Neuronal stem cell (in vitro differentiated cells): ENCODE data around the gene STARD7.

Source experiments
- DNase-seq: peaks from one replicate; pipeline ENCODE4 v3.0.0-alpha.2; 2013; ENCODE audit warnings: low spot score
- H2AFZ ChIP-seq: one replicate; pipeline ENCODE4 v1.6.1; 2013; ENCODE audit warnings: mild to moderate bottlenecking, low read length, inconsistent platforms
- H2AK5ac ChIP-seq: 2 replicates; pipeline ENCODE4 v1.6.1; 2013; ENCODE audit warnings: low read depth, mild to moderate bottlenecking, inconsistent platforms, low read length, moderate library complexity, mixed read lengths
- H2BK120ac ChIP-seq: 2 replicates; pipeline ENCODE4 v1.6.1; 2013; ENCODE audit warnings: low read depth, mild to moderate bottlenecking, inconsistent platforms, low read length, moderate library complexity, mixed read lengths
- H2BK12ac ChIP-seq: one replicate; pipeline ENCODE4 v1.6.1; 2013; ENCODE audit warnings: low read length, inconsistent platforms
- H2BK15ac ChIP-seq: 2 replicates; pipeline ENCODE4 v1.6.1; 2013; ENCODE audit warnings: mild to moderate bottlenecking, low read length, inconsistent platforms, mixed read lengths
- H2BK5ac ChIP-seq: one replicate; pipeline ENCODE4 v1.6.1; 2013; ENCODE audit warnings: inconsistent platforms, mild to moderate bottlenecking, low read length, moderate library complexity
- H3K14ac ChIP-seq: one replicate; pipeline ENCODE4 v1.6.1; 2013; ENCODE audit warnings: low read length, inconsistent platforms
- H3K18ac ChIP-seq: 2 replicates; pipeline ENCODE4 v1.6.1; 2013; ENCODE audit warnings: low read length, inconsistent platforms
- H3K23ac ChIP-seq: 2 replicates; pipeline ENCODE4 v1.6.1; 2013; ENCODE audit warnings: low read depth, mild to moderate bottlenecking, mixed read lengths, low read length, inconsistent platforms; ENCODE audit not compliant: poor library complexity
- H3K27ac ChIP-seq: replicated peaks from 3 replicates; pipeline ENCODE4 v1.5.1; 2013; ENCODE audit warnings: low read length, inconsistent platforms
- H3K27me3 ChIP-seq, 3 experiments: 2 replicates each; pipeline ENCODE4 v1.6.1; 2013; ENCODE audit warnings: low read length in 3 of 3, mild to moderate bottlenecking in 2 of 3, inconsistent platforms in 1 of 3, low read depth in 1 of 3, mixed read lengths in 1 of 3, moderate library complexity in 1 of 3; ENCODE audit not compliant: control insufficient read depth in 3 of 3, insufficient read depth in 3 of 3
- H3K36me3 ChIP-seq, 2 donors: replicated peaks in 1 of 2; 2 replicates each; pipeline ENCODE4 v1.6.1; 2013; ENCODE audit warnings: low read length in 2 of 2; ENCODE audit not compliant: control insufficient read depth in 2 of 2, insufficient read depth in 2 of 2
- H3K4ac ChIP-seq: 2 replicates; pipeline ENCODE4 v1.6.1; 2013; ENCODE audit warnings: inconsistent platforms, mild to moderate bottlenecking, low read length, moderate library complexity
- H3K4me1 ChIP-seq, 2 donors: 1 replicate in 1 of 2; 2 replicates in 1 of 2; pipeline ENCODE4 v1.6.1; 2013; ENCODE audit warnings: low read length in 2 of 2, low read depth in 1 of 2; ENCODE audit not compliant: control insufficient read depth in 2 of 2, insufficient read depth in 1 of 2
- H3K4me2 ChIP-seq: one replicate; pipeline ENCODE4 v1.6.1; 2013; ENCODE audit warnings: mild to moderate bottlenecking, low read length, inconsistent platforms; ENCODE audit not compliant: insufficient read depth, poor library complexity, severe bottlenecking
- H3K4me3 ChIP-seq, 2 donors: 2 replicates each; pipeline ENCODE4 v1.5.1; 2013; ENCODE audit warnings: low read length in 2 of 2, mild to moderate bottlenecking in 2 of 2, inconsistent platforms in 1 of 2, moderate library complexity in 1 of 2
- H3K79me1 ChIP-seq: one replicate; pipeline ENCODE4 v1.6.1; 2013; ENCODE audit warnings: low read depth, mild to moderate bottlenecking, inconsistent platforms, low read length, moderate library complexity
- H3K9ac ChIP-seq: one replicate; pipeline ENCODE4 v1.6.1; 2013; ENCODE audit warnings: mild to moderate bottlenecking, low read depth, low read length, inconsistent platforms; ENCODE audit not compliant: poor library complexity
- H3K9me3 ChIP-seq, 2 donors: replicated peaks in 1 of 2; 2 replicates each; pipeline versions ENCODE3 to v1.6.1; 2013; ENCODE audit warnings: low read length in 2 of 2, mild to moderate bottlenecking in 2 of 2, inconsistent platforms in 1 of 2, low read depth in 1 of 2, mixed read lengths in 1 of 2, moderate library complexity in 1 of 2; ENCODE audit not compliant: control insufficient read depth in 2 of 2, insufficient read depth in 1 of 2
- H4K8ac ChIP-seq: one replicate; pipeline ENCODE4 v1.6.1; 2013; ENCODE audit warnings: low read depth, mild to moderate bottlenecking, inconsistent platforms, low read length, moderate library complexity
- H4K91ac ChIP-seq: one replicate; pipeline ENCODE4 v1.6.1; 2013; ENCODE audit warnings: low read length, low read depth, mild to moderate bottlenecking, inconsistent platforms; ENCODE audit not compliant: poor library complexity
- WGBS, 2 donors: extraction: QIAGEN DNeasy Blood & Tissue Kit; methylation state at CpG; one replicate each; pipeline ENCODE4 v1.1.7; 2013; ENCODE audit warnings: missing lambda C conversion rate in 2 of 2, mixed read lengths in 1 of 2; ENCODE audit not compliant: insufficient read length in 2 of 2, insufficient replicate concordance in 1 of 2; ENCODE audit errors: extremely low coverage in 2 of 2; 5-methylcytosine and 5-hydroxymethylcytosine counted together

The STARD7 gene

GRCh38 chr2:96195410-96196066 lies 13.1 kb downstream of the STARD7 start:
- DNase-seq = no peak
- H3K4ac ChIP-seq = no peak overlapping the region

GRCh38 chr2:96191937-96192670 lies 16.5 kb downstream of the STARD7 start:
- Histone ChIP-seq H2BK12ac (no peak overlapping the region), H3K27ac (no peak overlapping the region), H4K8ac (no peak overlapping the region), H3K4me2 (no peak overlapping the region), H2BK120ac (no peak overlapping the region), H3K27me3 (no peaks in the 10 kb centered on the region), H4K91ac (no peak overlapping the region), H2BK5ac (no peak overlapping the region), H2BK15ac (no peak overlapping the region), H3K36me3 (peaks cover 37 to 89% of the 10 kb centered on the region in 2 donors), H2AFZ (no peak overlapping the region), H3K4ac (no peak overlapping the region), H3K18ac (no peak overlapping the region), H3K79me1 (peaks cover 2% of the 10 kb centered on the region), H3K14ac (no peak overlapping the region), H2AK5ac (no peak overlapping the region), H3K9me3 (no peaks in the 10 kb centered on the region), H3K23ac (no peak overlapping the region), H3K9ac (no peak overlapping the region), H3K4me3 (no peak overlapping the region), H3K4me1 (no peaks in the 10 kb centered on the region)
- no CpG with 5 or more reads among the region's 11 CpGs for WGBS, 2 donors
- no peak for DNase-seq

More at GRCh38 chr2:96195410-96196066, 13.1 kb downstream of the STARD7 start:
- Histone ChIP-seq H3K79me1 (peaks cover 2% of the 10 kb centered on the region), H3K27ac (no peak overlapping the region), H3K27me3 (no peaks in the 10 kb centered on the region), H2AK5ac (no peak overlapping the region), H4K91ac (no peak overlapping the region), H2BK12ac (no peak overlapping the region), H2BK15ac (no peak overlapping the region), H3K14ac (no peak overlapping the region), H3K4me2 (no peak overlapping the region), H3K4me1 (no peaks in the 10 kb centered on the region), H3K36me3 (peaks cover 31 to 76% of the 10 kb centered on the region in 2 donors), H3K9ac (no peak overlapping the region), H4K8ac (no peak overlapping the region), H2AFZ (no peak overlapping the region), H3K4me3 (no peak overlapping the region), H3K23ac (no peak overlapping the region), H3K18ac (no peak overlapping the region), H3K9me3 (no peaks in the 10 kb centered on the region), H2BK120ac (no peak overlapping the region), H2BK5ac (no peak overlapping the region)
- no CpG with 5 or more reads among the region's 10 CpGs for WGBS, 2 donors

GRCh38 chr2:96188821-96189526 lies 19.7 kb downstream of the STARD7 start:
- DNase-seq = no peak
- no peak overlapping the region for H2AFZ ChIP-seq
- no peak overlapping the region for H4K8ac ChIP-seq
- H3K4me2 ChIP-seq = no peak overlapping the region
- no peaks in the 10 kb centered on the region for H3K9me3 ChIP-seq
- no CpG with 5 or more reads among the region's 12 CpGs for WGBS, 2 donors
- no peak overlapping the region for H3K9ac ChIP-seq
- no peak overlapping the region for H3K23ac ChIP-seq
- no peaks in the 10 kb centered on the region for H3K4me1 ChIP-seq
- no peak overlapping the region for H4K91ac ChIP-seq
- H2BK120ac ChIP-seq = no peak overlapping the region
- no peak overlapping the region for H3K4me3 ChIP-seq
- H2BK12ac ChIP-seq = no peak overlapping the region
- no peak overlapping the region for H3K27ac ChIP-seq
- H2BK5ac ChIP-seq = no peak overlapping the region
- no peak overlapping the region for H2BK15ac ChIP-seq
- H3K79me1 ChIP-seq = peaks cover 2% of the 10 kb centered on the region
- no peak overlapping the region for H3K14ac ChIP-seq
- H2AK5ac ChIP-seq = no peak overlapping the region
- peaks cover 48 to 98% of the 10 kb centered on the region in 2 donors for H3K36me3 ChIP-seq
- no peaks in the 10 kb centered on the region for H3K27me3 ChIP-seq
- no peak overlapping the region for H3K4ac ChIP-seq
- H3K18ac ChIP-seq = no peak overlapping the region

DNA sequence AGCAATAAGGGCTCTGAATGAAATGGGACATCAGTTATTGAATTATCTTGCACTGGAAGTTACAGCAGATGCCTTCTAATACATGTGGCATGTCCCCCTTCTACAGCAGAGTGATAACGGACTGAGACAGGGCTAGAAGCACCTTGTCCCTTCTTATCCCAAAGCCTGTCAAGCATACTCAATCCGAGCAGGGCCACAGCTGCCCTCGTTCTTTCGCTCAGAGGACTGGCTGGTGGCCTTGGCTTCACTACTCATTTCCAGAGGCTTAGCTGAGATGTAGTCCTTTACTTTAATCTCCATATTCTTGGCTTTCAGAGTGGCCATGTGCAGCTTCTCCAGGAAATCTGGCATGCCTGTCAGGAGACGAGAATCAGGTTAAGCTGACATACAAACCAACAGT lies 22.1 kb downstream of the STARD7 start:
- Histone ChIP-seq H2BK12ac (no peak overlapping the region), H3K27ac (no peak overlapping the region), H3K9me3 (no peaks in the 10 kb centered on the region), H3K4me2 (no peak overlapping the region), H2BK5ac (no peak overlapping the region), H3K4me3 (no peak overlapping the region), H2AK5ac (no peak overlapping the region), H2BK15ac (no peak overlapping the region), H4K91ac (no peak overlapping the region), H3K4ac (no peak overlapping the region), H4K8ac (no peak overlapping the region), H3K27me3 (no peaks in the 10 kb centered on the region), H2BK120ac (no peak overlapping the region), H3K36me3 (peaks cover 30 to 74% of the 10 kb centered on the region in 2 donors), H2AFZ (no peak overlapping the region), H3K4me1 (no peaks in the 10 kb centered on the region), H3K79me1 (peaks cover 2% of the 10 kb centered on the region), H3K14ac (no peak overlapping the region), H3K9ac (no peak overlapping the region), H3K23ac (no peak overlapping the region), H3K18ac (no peak overlapping the region)
- WGBS, 2 donors = no CpG with 5 or more reads among the region's 5 CpGs
- no peak for DNase-seq
